Neural progenitor cell (in vitro differentiated cells): ENCODE measurements around the gene SF3B2. TPM values are rescaled to one million over a fixed set of nuclear protein-coding genes. Genes with fewer than 3 reads are reported as not detected.
A peak's percentile ranks its signal among the peaks of the same experiment; 100 is the strongest.

ENCODE experiments used
- DNase-seq: peaks from one replicate; pipeline ENCODE4 v3.0.0-alpha.2; 2016; ENCODE audit warnings: low spot score
- H2AFZ ChIP-seq: fragments of 200-600 bp; sonication (generic); replicated peaks from 2 replicates; pipeline ENCODE4 v1.6.1; 2016; ENCODE audit warnings: antibody characterized with exemption
- H3F3A ChIP-seq: fragments of 200-600 bp; sonication (generic); 2 replicates; pipeline ENCODE4 v1.6.1; 2016; ENCODE audit warnings: antibody characterized with exemption, low read depth
- H3K27ac ChIP-seq: fragments of 200-600 bp; sonication (generic); 2 replicates; pipeline ENCODE4 v1.5.1; 2016; ENCODE audit warnings: mild to moderate bottlenecking
- H3K27me3 ChIP-seq: fragments of 200-600 bp; sonication (generic); 2 replicates; pipeline ENCODE4 v1.6.1; 2016; ENCODE audit warnings: mild to moderate bottlenecking, moderate library complexity
- H3K36me3 ChIP-seq: fragments of 200-600 bp; sonication (generic); 2 replicates; pipeline ENCODE4 v1.5.1; 2016
- H3K4me1 ChIP-seq: fragments of 200-600 bp; sonication (generic); 2 replicates; pipeline ENCODE4 v1.6.1; 2016; ENCODE audit warnings: mixed run types
- H3K4me2 ChIP-seq: fragments of 200-600 bp; sonication (generic); 2 replicates; pipeline ENCODE4 v1.6.1; 2016
- H3K4me3 ChIP-seq: fragments of 200-600 bp; sonication (generic); 2 replicates; pipeline ENCODE4 v1.5.1; 2016
- H3K79me2 ChIP-seq: fragments of 200-600 bp; sonication (generic); 2 replicates; pipeline ENCODE4 v1.6.1; 2016; ENCODE audit warnings: low read depth
- H3K9ac ChIP-seq: fragments of 200-600 bp; sonication (generic); 2 replicates; pipeline ENCODE4 v1.6.1; 2016
- H3K9me3 ChIP-seq: fragments of 200-600 bp; sonication (generic); 2 replicates; pipeline ENCODE4 v1.5.1; 2016; ENCODE audit warnings: low read depth
- H4K20me1 ChIP-seq: fragments of 200-600 bp; sonication (generic); 2 replicates; pipeline ENCODE4 v1.6.1; 2016; ENCODE audit warnings: low read depth
- H3K27ac Mint-ChIP-seq: 3 replicates; pipeline ENCODE4 v1.8.0; 2021; ENCODE audit warnings: mixed read lengths
- H3K27me3 Mint-ChIP-seq: 2 replicates; pipeline ENCODE4 v1.8.0; 2022; ENCODE audit warnings: low read depth, mild to moderate bottlenecking, inconsistent platforms, moderate library complexity, mixed read lengths; ENCODE audit not compliant: insufficient read depth
- H3K36me3 Mint-ChIP-seq: 3 replicates; pipeline ENCODE4 v1.8.0; 2021; ENCODE audit warnings: mixed read lengths
- H3K4me1 Mint-ChIP-seq: 3 replicates; pipeline ENCODE4 v1.8.0; 2021; ENCODE audit warnings: mixed read lengths
- H3K4me3 Mint-ChIP-seq: 3 replicates; pipeline ENCODE4 v1.8.0; 2021; ENCODE audit warnings: mild to moderate bottlenecking, moderate library complexity, mixed read lengths
- H3K9me3 Mint-ChIP-seq: 3 replicates; pipeline ENCODE4 v1.8.0; 2020; ENCODE audit warnings: mixed read lengths
- EZH2 ChIP-seq: fragments of 200-600 bp; sonication (generic); IDR thresholded peaks from 2 replicates; pipeline ENCODE4 v1.6.1; 2017; ENCODE audit warnings: antibody characterized with exemption, mild to moderate bottlenecking, moderate library complexity
- EZH2phosphoT487 ChIP-seq: fragments of 200-600 bp; sonication (generic); IDR thresholded peaks from 2 replicates; pipeline ENCODE4 v1.6.1; 2017; ENCODE audit warnings: antibody characterized with exemption
- total RNA-seq: library from RNA; depleted of rRNA; stranded (reverse); fragments of >200 nt; gene quantifications from 2 replicates; pipeline ENCODE4 v1.2.3, GENCODE V29; 2015; ENCODE audit warnings: low replicate concordance
- TF ChIP-seq, protein P1 (sequence below): fragments of 200-600 bp; sonication (generic); IDR thresholded peaks from 2 replicates; pipeline ENCODE4 v1.5.1; 2017; ENCODE audit warnings: antibody characterized with exemption, mild to moderate bottlenecking

SF3B2 gene
- total RNA-seq, 1 donor from 2014 or later, result 198 TPM

DNA sequence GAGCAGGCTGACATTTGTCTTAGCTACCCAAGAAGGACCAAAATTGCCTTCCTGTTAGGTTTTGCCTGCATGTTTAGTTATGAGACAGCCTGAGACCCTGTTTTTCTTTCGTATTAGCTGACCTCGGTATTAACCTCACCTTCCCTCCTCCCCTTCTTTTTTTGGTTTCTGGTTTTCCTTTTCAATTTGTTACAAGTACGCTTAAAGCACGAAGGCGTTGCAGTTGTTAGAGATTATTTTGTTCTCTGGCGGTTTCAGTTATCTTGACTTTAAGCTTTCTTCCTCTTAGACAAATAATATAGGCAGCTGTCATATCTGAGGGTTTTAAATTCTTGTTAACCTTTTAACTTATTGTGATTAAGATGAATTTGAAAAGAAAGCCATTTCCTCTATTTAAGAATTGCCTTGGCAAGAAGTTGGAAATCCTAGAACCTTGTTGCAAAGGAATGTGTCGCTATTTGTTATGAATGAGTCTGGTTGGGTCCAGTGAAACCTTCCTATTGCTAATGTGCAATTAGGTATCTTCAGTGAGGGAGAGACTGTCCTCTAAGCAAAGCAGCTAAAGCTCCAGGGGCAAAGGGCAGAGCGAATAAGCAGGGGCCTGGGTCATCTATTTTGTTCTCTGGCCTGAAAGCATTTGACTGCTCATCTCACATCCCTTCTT, 63.6 kb downstream of the SF3B2 start:
- H3K9me3 Mint-ChIP-seq, result no peaks in the 10 kb centered on the region
- H3K4me1 Mint-ChIP-seq, result peaks cover 67% of the 10 kb centered on the region
- peaks cover 21% of the 10 kb centered on the region for H4K20me1 ChIP-seq
- peak; percentile 31 for DNase-seq
- H3K4me2 ChIP-seq, result peak overlapping the region; percentile 35
- H3K27ac ChIP-seq, result no peak overlapping the region
- peak overlapping the region; percentile 21 for H3K4me3 Mint-ChIP-seq
- no peaks in the 10 kb centered on the region for H3K27me3 ChIP-seq
- H3K27ac Mint-ChIP-seq, result peak overlapping the region; percentile 93
- TF ChIP-seq, protein P1, sequence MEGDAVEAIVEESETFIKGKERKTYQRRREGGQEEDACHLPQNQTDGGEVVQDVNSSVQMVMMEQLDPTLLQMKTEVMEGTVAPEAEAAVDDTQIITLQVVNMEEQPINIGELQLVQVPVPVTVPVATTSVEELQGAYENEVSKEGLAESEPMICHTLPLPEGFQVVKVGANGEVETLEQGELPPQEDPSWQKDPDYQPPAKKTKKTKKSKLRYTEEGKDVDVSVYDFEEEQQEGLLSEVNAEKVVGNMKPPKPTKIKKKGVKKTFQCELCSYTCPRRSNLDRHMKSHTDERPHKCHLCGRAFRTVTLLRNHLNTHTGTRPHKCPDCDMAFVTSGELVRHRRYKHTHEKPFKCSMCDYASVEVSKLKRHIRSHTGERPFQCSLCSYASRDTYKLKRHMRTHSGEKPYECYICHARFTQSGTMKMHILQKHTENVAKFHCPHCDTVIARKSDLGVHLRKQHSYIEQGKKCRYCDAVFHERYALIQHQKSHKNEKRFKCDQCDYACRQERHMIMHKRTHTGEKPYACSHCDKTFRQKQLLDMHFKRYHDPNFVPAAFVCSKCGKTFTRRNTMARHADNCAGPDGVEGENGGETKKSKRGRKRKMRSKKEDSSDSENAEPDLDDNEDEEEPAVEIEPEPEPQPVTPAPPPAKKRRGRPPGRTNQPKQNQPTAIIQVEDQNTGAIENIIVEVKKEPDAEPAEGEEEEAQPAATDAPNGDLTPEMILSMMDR, result no peak
- no peak for TF ChIP-seq EZH2
- H3K4me1 ChIP-seq, result peaks cover 27% of the 10 kb centered on the region
- no peak overlapping the region for H3K4me3 ChIP-seq
- H3F3A ChIP-seq, result peaks cover 18% of the 10 kb centered on the region
- no peak overlapping the region for H2AFZ ChIP-seq
- no peaks in the 10 kb centered on the region for H3K79me2 ChIP-seq
- H3K9me3 ChIP-seq, result no peaks in the 10 kb centered on the region
- H3K9ac ChIP-seq, result no peak overlapping the region
- no peaks in the 10 kb centered on the region for H3K36me3 ChIP-seq
- no peaks in the 10 kb centered on the region for H3K36me3 Mint-ChIP-seq
- peaks cover 2% of the 10 kb centered on the region for H3K27me3 Mint-ChIP-seq

DNA sequence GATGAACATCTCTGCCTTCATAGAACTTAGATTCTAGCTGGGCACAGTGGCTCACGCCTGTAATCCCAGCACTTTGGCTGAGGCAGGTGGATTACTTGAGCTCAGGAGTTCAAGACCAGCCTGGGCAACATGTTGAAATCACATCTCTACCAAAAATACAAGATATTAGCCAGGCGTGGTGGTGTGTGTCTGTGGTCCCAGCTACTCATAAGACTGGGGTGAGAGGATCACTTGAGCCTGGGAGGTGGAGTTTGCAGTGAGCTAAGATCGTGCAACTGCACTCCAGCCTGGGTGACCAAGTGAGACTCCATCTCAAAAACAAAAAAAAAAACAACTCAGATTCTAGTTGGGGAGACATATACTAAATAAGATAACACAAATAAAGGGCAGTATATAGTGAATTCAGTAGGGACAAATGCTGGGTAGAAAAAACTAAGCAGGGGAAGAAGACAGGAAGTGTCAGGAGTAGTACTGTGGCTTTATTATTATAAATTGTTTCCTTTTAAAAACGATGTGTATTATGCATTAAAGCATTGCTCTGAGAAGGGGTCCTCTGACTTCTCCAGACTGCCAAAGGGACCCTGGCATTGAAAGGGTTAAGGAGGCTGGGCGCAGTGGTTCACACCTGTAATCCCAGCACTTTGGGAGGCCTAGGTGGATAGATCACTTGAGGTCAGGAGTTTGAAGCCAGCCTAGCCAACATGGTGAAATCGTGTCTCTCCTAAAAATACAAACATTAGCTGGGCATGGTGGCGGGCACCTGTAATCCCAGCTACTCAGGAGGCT, 64.6 kb downstream of the SF3B2 start:
- peaks cover 18% of the 10 kb centered on the region for H3F3A ChIP-seq
- H3K4me1 ChIP-seq, result peaks cover 27% of the 10 kb centered on the region
- H3K27me3 Mint-ChIP-seq, result peaks cover 2% of the 10 kb centered on the region
- no peak overlapping the region for H3K4me3 Mint-ChIP-seq
- no peaks in the 10 kb centered on the region for H3K36me3 ChIP-seq
- no peaks in the 10 kb centered on the region for H3K79me2 ChIP-seq
- no peaks in the 10 kb centered on the region for H3K36me3 Mint-ChIP-seq
- no peak overlapping the region for H3K27ac ChIP-seq
- no peak overlapping the region for H3K9ac ChIP-seq
- peaks cover 74% of the 10 kb centered on the region for H3K4me1 Mint-ChIP-seq
- TF ChIP-seq, protein P1, result no peak
- TF ChIP-seq EZH2phosphoT487 (no peak), EZH2 (no peak)
- DNase-seq, result no peak
- H3K27me3 ChIP-seq, result no peaks in the 10 kb centered on the region
- no peak overlapping the region for H3K4me3 ChIP-seq
- no peaks in the 10 kb centered on the region for H3K9me3 ChIP-seq
- H3K4me2 ChIP-seq, result no peak overlapping the region
- peaks cover 21% of the 10 kb centered on the region for H4K20me1 ChIP-seq
- no peak overlapping the region for H3K27ac Mint-ChIP-seq
- no peaks in the 10 kb centered on the region for H3K9me3 Mint-ChIP-seq
- no peak overlapping the region for H2AFZ ChIP-seq

DNA sequence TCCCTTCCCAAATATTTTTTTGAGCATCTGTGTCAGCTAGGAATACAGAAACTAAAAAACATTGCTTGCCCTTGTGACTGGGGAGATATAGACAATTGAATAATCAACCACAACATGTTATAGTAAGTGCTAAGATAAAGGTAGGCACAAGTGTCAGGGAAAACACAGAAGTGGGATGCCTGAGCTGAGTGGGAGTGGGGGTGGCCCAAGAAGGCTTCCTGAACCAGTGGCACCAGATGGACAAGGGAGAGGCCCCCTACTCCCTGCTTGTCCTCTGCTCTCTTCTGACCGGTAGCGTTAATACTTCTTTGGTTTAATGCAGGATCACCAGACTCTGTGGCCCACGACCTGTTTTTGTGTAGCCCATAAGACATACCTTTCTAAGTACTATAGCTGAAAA, 66.7 kb downstream of the SF3B2 start:
- H3K27me3 Mint-ChIP-seq, result no peaks in the 10 kb centered on the region
- H3K4me2 ChIP-seq, result peak overlapping the region; percentile 27
- peak overlapping the region; percentile 46 for H3K27ac ChIP-seq
- no peaks in the 10 kb centered on the region for H3K36me3 Mint-ChIP-seq
- peak overlapping the region; percentile 42 for H3K4me3 Mint-ChIP-seq
- H3K9me3 Mint-ChIP-seq, result no peaks in the 10 kb centered on the region
- H3K79me2 ChIP-seq, result no peaks in the 10 kb centered on the region
- H3K9ac ChIP-seq, result no peak overlapping the region
- no peaks in the 10 kb centered on the region for H3K27me3 ChIP-seq
- H3K4me3 ChIP-seq, result no peak overlapping the region
- no peak for DNase-seq
- TF ChIP-seq, protein P1, result no peak
- TF ChIP-seq EZH2 (no peak), EZH2phosphoT487 (no peak)
- no peaks in the 10 kb centered on the region for H3K36me3 ChIP-seq
- no peaks in the 10 kb centered on the region for H3K9me3 ChIP-seq
- peaks cover 21% of the 10 kb centered on the region for H4K20me1 ChIP-seq
- H3K27ac Mint-ChIP-seq, result peak overlapping the region; percentile 99
- peaks cover 27% of the 10 kb centered on the region for H3K4me1 ChIP-seq
- no peak overlapping the region for H2AFZ ChIP-seq
- H3F3A ChIP-seq, result peaks cover 18% of the 10 kb centered on the region
- H3K4me1 Mint-ChIP-seq, result peaks cover 56% of the 10 kb centered on the region

Other genes with a start within 250 kb of the SF3B2 start
- 1.4 and 3.0 TPM in 2 replicates for gene SNX32, start 218.4 kb upstream of the SF3B2 start, total RNA-seq
- 704 and 971 TPM in 2 replicates for gene CFL1, start 194.2 kb upstream of the SF3B2 start, total RNA-seq
- 36.8 and 42.4 TPM in 2 replicates for gene MUS81, start 191.9 kb upstream of the SF3B2 start, total RNA-seq
- 9.2 and 25.1 TPM in 2 replicates for gene EFEMP2, start 179.6 kb upstream of the SF3B2 start, total RNA-seq
- gene CTSW, start 172.5 kb upstream of the SF3B2 start, total RNA-seq, result not detected in 2 replicates
- gene FIBP, start 163.9 kb upstream of the SF3B2 start, total RNA-seq, result 92.1 and 113 TPM in 2 replicates
- gene CCDC85B, start 161.7 kb upstream of the SF3B2 start, total RNA-seq, result 3.9 and 23.1 TPM in 2 replicates
- not detected in 2 replicates for gene FOSL1, start 152.0 kb upstream of the SF3B2 start, total RNA-seq
- 6.9 and 22.4 TPM in 2 replicates for gene C11orf68, start 133.3 kb upstream of the SF3B2 start, total RNA-seq
- 51.0 and 74.8 TPM in 2 replicates for gene DRAP1, start 132.9 kb upstream of the SF3B2 start, total RNA-seq
- 3.0 and 7.3 TPM in 2 replicates for gene TSGA10IP, start 106.9 kb upstream of the SF3B2 start, total RNA-seq
- 8.6 and 39.5 TPM in 2 replicates for gene SART1, start 90.6 kb upstream of the SF3B2 start, total RNA-seq
- gene EIF1AD, start 50.2 kb upstream of the SF3B2 start, total RNA-seq, result 22.2 and 26.3 TPM in 2 replicates
- 39.8 and 80.9 TPM in 2 replicates for gene BANF1, start 49.9 kb upstream of the SF3B2 start, total RNA-seq
- 0.50 TPM in 1 of 2 replicates, not detected in the other for gene CST6, start 40.4 kb upstream of the SF3B2 start, total RNA-seq
- gene CATSPER1, start 25.9 kb upstream of the SF3B2 start, total RNA-seq, result not detected in 2 replicates
- 8.5 and 35.9 TPM in 2 replicates for gene GAL3ST3, start 3.2 kb upstream of the SF3B2 start, total RNA-seq
- 13.4 and 15.2 TPM in 2 replicates for gene PACS1, start 17.9 kb downstream of the SF3B2 start, total RNA-seq
- 10.6 and 38.2 TPM in 2 replicates for gene KLC2, start 205.3 kb downstream of the SF3B2 start, total RNA-seq
- gene RAB1B, start 216.3 kb downstream of the SF3B2 start, total RNA-seq, result 54.0 and 85.5 TPM in 2 replicates
- gene CNIH2, start 225.8 kb downstream of the SF3B2 start, total RNA-seq, result 5.6 and 5.7 TPM in 2 replicates
- 19.0 and 41.0 TPM in 2 replicates for gene YIF1A, start 236.8 kb downstream of the SF3B2 start, total RNA-seq
- gene TMEM151A, start 239.5 kb downstream of the SF3B2 start, total RNA-seq, result 0.03 TPM in 1 of 2 replicates, not detected in the other